ENCODE data around the gene SLC2A5. TPM values are rescaled to one million over a fixed set of nuclear protein-coding genes. Genes with fewer than 3 reads are reported as not detected.

Gene SLC2A5
- total RNA-seq, 2 experiments from 2014 or later: not detected

- Mint-ChIP-seq H3K4me1 (ENCODE audit: low read depth) (peaks cover 4% of the 10 kb centered on the region), H3K27me3 (peaks cover 6% of the 10 kb centered on the region), H3K9me3 (no peaks in the 10 kb centered on the region), H3K36me3 (ENCODE audit: low read depth) (no peaks in the 10 kb centered on the region), H3K27ac (no peak overlapping the region), H3K4me3 (no peak overlapping the region)
- ChIA-PET POLR2A (no interaction called here), CTCF (interaction anchor here (0.7 to 1.5 kb wide), 2 partner anchors 26 to 80 kb away, joined by 3 read pairs; no protein-coding TSS in a partner anchor)
- ATAC-seq (no peak), DNase-seq (no peak)
- intact Hi-C loops (cut with micrococcal nuclease): no loop called here
- TF ChIP-seq, protein P1, sequence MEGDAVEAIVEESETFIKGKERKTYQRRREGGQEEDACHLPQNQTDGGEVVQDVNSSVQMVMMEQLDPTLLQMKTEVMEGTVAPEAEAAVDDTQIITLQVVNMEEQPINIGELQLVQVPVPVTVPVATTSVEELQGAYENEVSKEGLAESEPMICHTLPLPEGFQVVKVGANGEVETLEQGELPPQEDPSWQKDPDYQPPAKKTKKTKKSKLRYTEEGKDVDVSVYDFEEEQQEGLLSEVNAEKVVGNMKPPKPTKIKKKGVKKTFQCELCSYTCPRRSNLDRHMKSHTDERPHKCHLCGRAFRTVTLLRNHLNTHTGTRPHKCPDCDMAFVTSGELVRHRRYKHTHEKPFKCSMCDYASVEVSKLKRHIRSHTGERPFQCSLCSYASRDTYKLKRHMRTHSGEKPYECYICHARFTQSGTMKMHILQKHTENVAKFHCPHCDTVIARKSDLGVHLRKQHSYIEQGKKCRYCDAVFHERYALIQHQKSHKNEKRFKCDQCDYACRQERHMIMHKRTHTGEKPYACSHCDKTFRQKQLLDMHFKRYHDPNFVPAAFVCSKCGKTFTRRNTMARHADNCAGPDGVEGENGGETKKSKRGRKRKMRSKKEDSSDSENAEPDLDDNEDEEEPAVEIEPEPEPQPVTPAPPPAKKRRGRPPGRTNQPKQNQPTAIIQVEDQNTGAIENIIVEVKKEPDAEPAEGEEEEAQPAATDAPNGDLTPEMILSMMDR (IDR thresholded peaks at IDR 0.05): no peak
These were observed 15.5 kb upstream of the SLC2A5 start for GRCh38 chr1:9084906-9085305.

GRCh38 chr1:9081473-9081872 is 12.0 kb upstream of the SLC2A5 start:
- ChIA-PET CTCF (interaction anchor here (1.2 to 1.9 kb wide), 3 partner anchors 23 to 60 kb away, joined by 3 to 6 read pairs (median 3); no protein-coding TSS in a partner anchor), POLR2A (no interaction called here)
- intact Hi-C loops (cut with micrococcal nuclease): no loop called here
- Mint-ChIP-seq H3K4me3 (no peak overlapping the region), H3K27ac (no peak overlapping the region), H3K36me3 (ENCODE audit: low read depth) (no peaks in the 10 kb centered on the region), H3K27me3 (peaks cover 15% of the 10 kb centered on the region), H3K9me3 (no peaks in the 10 kb centered on the region), H3K4me1 (ENCODE audit: low read depth) (peaks cover 17% of the 10 kb centered on the region)
- DNase-seq (no peak), ATAC-seq (no peak)
- TF ChIP-seq, protein P1 (IDR thresholded peaks at IDR 0.05): no peak

GRCh38 chr1:9080705-9081291 is 11.4 kb upstream of the SLC2A5 start:
- no peak for ATAC-seq

GRCh38 chr1:9079988-9080704 is 10.7 kb upstream of the SLC2A5 start:
- ChIA-PET CTCF (interaction anchor here (1.3 to 1.9 kb wide), 2 partner anchors 30 to 62 kb away, joined by 3 to 6 read pairs; no protein-coding TSS in a partner anchor), POLR2A (interaction anchor here (0.6 kb wide), 1 partner anchor 483 kb away, joined by 3 read pairs; no protein-coding TSS in a partner anchor)
- intact Hi-C loops (cut with micrococcal nuclease): no loop called here
- Mint-ChIP-seq H3K4me1 (ENCODE audit: low read depth) (peaks cover 17% of the 10 kb centered on the region), H3K27ac (no peak overlapping the region), H3K27me3 (peaks cover 24% of the 10 kb centered on the region), H3K4me3 (no peak overlapping the region), H3K36me3 (ENCODE audit: low read depth) (no peaks in the 10 kb centered on the region), H3K9me3 (no peaks in the 10 kb centered on the region)
- TF ChIP-seq, protein P1 (IDR thresholded peaks at IDR 0.05): no peak
- ATAC-seq (no peak), DNase-seq (no peak)

More at GRCh38 chr1:9080705-9081291, 11.4 kb upstream of the SLC2A5 start:
- no peak overlapping the region for H3K27ac Mint-ChIP-seq
- no peaks in the 10 kb centered on the region for H3K9me3 Mint-ChIP-seq
- no peak overlapping the region for H3K4me3 Mint-ChIP-seq
- ChIA-PET POLR2A (interaction anchor here (0.6 kb wide), 1 partner anchor 482 kb away, joined by 3 read pairs; no protein-coding TSS in a partner anchor), CTCF (interaction anchor here (1.2 to 1.9 kb wide), 3 partner anchors 22 to 61 kb away, joined by 3 to 6 read pairs (median 3); no protein-coding TSS in a partner anchor)
- TF ChIP-seq, protein P1 (IDR thresholded peaks at IDR 0.05): no peak
- no peaks in the 10 kb centered on the region for H3K36me3 Mint-ChIP-seq (ENCODE audit: low read depth)
- H3K27me3 Mint-ChIP-seq: peaks cover 20% of the 10 kb centered on the region
- DNase-seq: no peak
- H3K4me1 Mint-ChIP-seq (ENCODE audit: low read depth): peaks cover 17% of the 10 kb centered on the region
- intact Hi-C loops (cut with micrococcal nuclease): no loop called here
